ENCODE results near the gene ECHDC3.

- TF ChIP-seq CTCF (conservative IDR thresholded peaks at IDR 0.05; ENCODE audit: low read length): no peak
- no peak for TF ChIP-seq EZH2phosphoT487 (IDR thresholded peaks at IDR 0.05; ENCODE audit: borderline replicate concordance, low read depth, low read length)
These were observed 2.9 kb downstream of the ECHDC3 start for GRCh38 chr10:11745045-11745444.
